Measurements from ENCODE around the gene TECPR2.

DNA sequence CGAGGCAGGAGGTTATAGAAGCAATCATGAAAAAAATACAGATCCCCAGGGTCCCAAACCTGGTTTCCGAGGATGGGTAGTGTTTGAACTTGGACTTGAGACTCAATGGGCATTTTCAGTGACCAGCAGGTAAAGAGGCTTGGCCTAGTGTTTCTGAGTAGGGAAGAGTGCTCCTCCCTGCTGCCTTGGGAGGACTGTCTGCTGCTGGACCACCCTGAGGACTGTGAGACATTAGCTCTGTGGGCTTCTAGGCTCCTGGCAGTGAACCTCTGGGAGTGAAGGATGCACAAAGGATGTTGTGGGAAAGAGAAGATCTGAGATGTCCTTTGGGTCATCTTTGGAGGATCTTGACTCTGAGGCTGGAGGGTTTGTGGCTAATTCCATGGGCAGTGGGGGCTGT lies 116.4 kb downstream of the TECPR2 start:
- TF ChIP-seq CTCF (IDR thresholded peaks at IDR 0.05; ENCODE audit: insufficient read depth, low read depth, low read length) (no peak), EZH2 (IDR thresholded peaks at IDR 0.05; ENCODE audit: insufficient read depth, low read length) (no peak)

Measured in astrocyte (in vitro differentiated cells and primary cell).